Measurements from ENCODE around the gene LRRC71. TPM values are rescaled to one million over a fixed set of nuclear protein-coding genes. Genes with fewer than 3 reads are reported as not detected.

LRRC71 gene
- total and polyA plus RNA-seq, 2 of the 4 experiments (the other 2 are of a cell fraction) = 0.50 TPM; not detected in 1

DNA sequence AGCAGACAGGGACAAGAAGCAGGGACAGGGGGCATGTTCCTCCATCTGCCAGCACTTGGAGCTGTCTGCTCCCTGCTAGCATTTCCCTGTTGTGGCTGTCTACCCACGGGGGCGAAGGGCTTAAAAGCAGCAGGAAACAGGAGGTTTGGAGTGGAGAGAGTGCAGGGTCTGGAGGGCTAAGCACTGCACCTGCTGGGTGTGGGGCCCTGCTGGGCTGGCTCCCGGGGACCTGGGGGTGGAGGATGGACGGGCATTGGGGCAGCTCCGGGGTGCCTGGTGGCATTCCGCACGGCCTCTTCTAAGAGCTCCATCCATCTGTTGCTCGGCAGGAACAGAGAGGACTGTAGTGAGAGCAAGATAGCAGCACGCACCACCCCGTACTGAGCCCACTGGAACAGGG lies 21.2 kb downstream of the LRRC71 start:
- dilution Hi-C loops (cut with HindIII; ENCODE audit: low sequenced_read_pairs, unreplicated experiment) = no loop called here
- no peak for TF ChIP-seq RCOR1 (IDR thresholded peaks at IDR 0.05; ENCODE audit: insufficient replicate concordance, low read length)
- TF ChIP-seq POLR2A (IDR thresholded peaks at IDR 0.05; ENCODE audit: low read depth, low read length) = no peak
- TF ChIP-seq, protein P1, sequence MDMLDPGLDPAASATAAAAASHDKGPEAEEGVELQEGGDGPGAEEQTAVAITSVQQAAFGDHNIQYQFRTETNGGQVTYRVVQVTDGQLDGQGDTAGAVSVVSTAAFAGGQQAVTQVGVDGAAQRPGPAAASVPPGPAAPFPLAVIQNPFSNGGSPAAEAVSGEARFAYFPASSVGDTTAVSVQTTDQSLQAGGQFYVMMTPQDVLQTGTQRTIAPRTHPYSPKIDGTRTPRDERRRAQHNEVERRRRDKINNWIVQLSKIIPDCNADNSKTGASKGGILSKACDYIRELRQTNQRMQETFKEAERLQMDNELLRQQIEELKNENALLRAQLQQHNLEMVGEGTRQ (IDR thresholded peaks at IDR 0.05; ENCODE audit: low read depth, low read length) = no peak
- TF ChIP-seq MXI1 (IDR thresholded peaks at IDR 0.05; ENCODE audit: borderline replicate concordance, low read depth, low read length) = no peak

More for the DNA sequence above, 21.2 kb downstream of the LRRC71 start:
- Histone ChIP-seq H4K8ac (ENCODE audit: low read depth in 2 of 2, low read length in 2 of 2) (no peak overlapping the region), H4K5ac (ENCODE audit: low read depth, low read length) (no peak overlapping the region), H3K9me1 (ENCODE audit: insufficient read depth, low read length) (peaks cover 22% of the 10 kb centered on the region), H3K9ac (ENCODE audit: low read depth, low read length) (no peak overlapping the region), H3K9me3 (ENCODE audit: control insufficient read depth, insufficient read depth, low read length) (no peaks in the 10 kb centered on the region), H2AFZ (replicated peaks; ENCODE audit: low read length, poor library complexity) (no peak overlapping the region), H3K18ac (ENCODE audit: low read depth, low read length) (no peak overlapping the region), H3K56ac (ENCODE audit: extremely low read depth, insufficient read depth, low read length) (no peak overlapping the region), H2AK9ac (replicated peaks; ENCODE audit: low read depth, low read length, poor library complexity) (no peak overlapping the region), H3K27ac (ENCODE audit: insufficient read depth, low read length) (no peak overlapping the region), H2BK5ac (ENCODE audit: low read depth, low read length, poor library complexity, severe bottlenecking) (no peak overlapping the region), H3K14ac (replicated peaks; ENCODE audit: low read depth, low read length) (no peak overlapping the region), H3K4ac (ENCODE audit: low read depth, low read length) (no peak overlapping the region), H2BK20ac (ENCODE audit: low read depth, low read length) (no peak overlapping the region), H2BK120ac (ENCODE audit: low read depth, low read length) (no peak overlapping the region), H3K36me3 (ENCODE audit: control insufficient read depth, insufficient read depth, low read length) (peaks cover 87% of the 10 kb centered on the region), H4K20me1 (ENCODE audit: insufficient read depth, low read length) (no peaks in the 10 kb centered on the region; the same call in 1 of the 2 replicates), H3K79me1 (ENCODE audit: low read depth in 1 of 2, low read length in 2 of 2) (no peaks in the 10 kb centered on the region), H3K27me3 (ENCODE audit: control insufficient read depth, insufficient read depth, low read length) (no peaks in the 10 kb centered on the region), H2BK15ac (ENCODE audit: low read depth, low read length) (no peak overlapping the region), H3K4me2 (ENCODE audit: low read depth, low read length) (no peak overlapping the region), H4K91ac (ENCODE audit: insufficient read depth, low read depth, low read length) (no peak overlapping the region), H3K4me3 (ENCODE audit: insufficient read depth, low read depth, low read length) (no peak overlapping the region), H3K23ac (ENCODE audit: low read depth, low read length) (no peak overlapping the region), H3K4me1 (ENCODE audit: control insufficient read depth, insufficient read depth, low read length) (no peaks in the 10 kb centered on the region), H2AK5ac (ENCODE audit: low read depth, low read length) (no peak overlapping the region)
- DNase-seq (no peak), ATAC-seq (ENCODE audit: low read depth) (no peak)
- in situ Hi-C loops (cut with MboI; ENCODE audit: low sequenced_read_pairs) (no loop called here), intact Hi-C loops (cut with micrococcal nuclease) (no loop called here)
- CTCF ChIA-PET = no interaction called here
- 91% methylated on average over 6 of the region's 10 CpGs; no CpG with 5 or more reads in 1 of the 2 experiments for WGBS, 2 experiments (ENCODE audit: extremely low coverage in 2 of 2, insufficient read length in 1 of 2)
- no TSS peak for BruUV-seq (replicated peaks)
- POLR2A ChIA-PET (ENCODE audit: unreplicated experiment) = no interaction called here

Measured in IMR-90 (cell line).